H1 (cell line): ENCODE results near the gene OTOGL. TPM values are rescaled to one million over a fixed set of nuclear protein-coding genes. Genes with fewer than 3 reads are reported as not detected.

ENCODE experiments used
- CTCF ChIA-PET: fragments of 300-600 bp; sonication (Branson Sonifier 250); formaldehyde crosslinking; loops from one replicate; lab custom pipeline; 2021; ENCODE audit not compliant: partially characterized antibody; lab: Charles Lee
- POLR2A ChIA-PET: fragments of 300-600 bp; sonication (Branson Sonifier 250); formaldehyde crosslinking; loops from one replicate; lab custom pipeline; 2021; ENCODE audit warnings: inconsistent platforms; ENCODE audit not compliant: partially characterized antibody; lab: Charles Lee
- DNase-seq, 2 experiments: peaks; one replicate each; pipeline versions ENCODE4 v3.0.0 to v3.0.0-alpha.2; 2010 to 2022; ENCODE audit warnings: low spot score in 2 of 2, low read depth in 1 of 2, mixed read lengths in 1 of 2
- FAIRE-seq: peaks from 2 replicates; lab custom pipeline; 2011; peaks lifted over from hg19 to GRCh38; lab: Jason Lieb, UNC
- H2AFZ ChIP-seq: 2 replicates; pipeline ENCODE4 v1.8.1; 2012; ENCODE audit warnings: low read length, inconsistent platforms
- H2AK5ac ChIP-seq: 2 replicates; pipeline ENCODE4 v1.6.1; 2013; ENCODE audit warnings: low read depth, low read length
- H2BK120ac ChIP-seq: replicated peaks from 2 replicates; pipeline ENCODE3; 2013; ENCODE audit warnings: low read depth, low read length, inconsistent platforms
- H2BK12ac ChIP-seq: 2 replicates; pipeline ENCODE4 v1.6.1; 2013; ENCODE audit warnings: low read depth, low read length
- H2BK15ac ChIP-seq: 2 replicates; pipeline ENCODE4 v1.6.1; 2013; ENCODE audit warnings: low read length
- H2BK20ac ChIP-seq: 2 replicates; pipeline ENCODE4 v1.6.1; 2013; ENCODE audit warnings: low read length
- H2BK5ac ChIP-seq: 2 replicates; pipeline ENCODE4 v1.6.1; 2013; ENCODE audit warnings: low read depth, low read length
- H3K14ac ChIP-seq: 2 replicates; pipeline ENCODE4 v1.6.1; 2013; ENCODE audit warnings: inconsistent platforms; ENCODE audit not compliant: insufficient read length
- H3K18ac ChIP-seq: 2 replicates; pipeline ENCODE4 v1.6.1; 2013; ENCODE audit warnings: low read length; ENCODE audit errors: extremely low read depth
- H3K23ac ChIP-seq: 2 replicates; pipeline ENCODE4 v1.6.1; 2013; ENCODE audit warnings: inconsistent platforms; ENCODE audit not compliant: insufficient read length
- H3K23me2 ChIP-seq: 2 replicates; pipeline ENCODE4 v1.6.1; 2013; ENCODE audit warnings: low read depth, low read length
- H3K27ac ChIP-seq: 2 replicates; pipeline ENCODE4 v1.6.1; 2011; ENCODE audit warnings: low read depth, low read length, inconsistent platforms
- H3K27me3 ChIP-seq, 4 experiments: replicated peaks in 1 of 4; 1 replicate in 1 of 4; 2 replicates in 3 of 4; pipeline versions ENCODE4 v1.6.1 to v1.8.1; 2011 to 2013; ENCODE audit warnings: low read length in 3 of 4, mild to moderate bottlenecking in 3 of 4, inconsistent platforms in 2 of 4, mixed read lengths in 2 of 4, moderate library complexity in 1 of 4; ENCODE audit not compliant: control insufficient read depth in 3 of 4, insufficient read depth in 3 of 4; ENCODE audit errors: extremely low read depth in 1 of 4
- H3K36me3 ChIP-seq, 4 experiments: 2 replicates each; pipeline versions ENCODE4 v1.6.1 to v1.8.1; 2011 to 2013; ENCODE audit warnings: mild to moderate bottlenecking in 4 of 4, low read length in 3 of 4, moderate library complexity in 2 of 4, control low read depth in 1 of 4, inconsistent platforms in 1 of 4; ENCODE audit not compliant: insufficient read depth in 4 of 4, control insufficient read depth in 2 of 4
- H3K4ac ChIP-seq: replicated peaks from 2 replicates; pipeline ENCODE3; 2013; ENCODE audit warnings: low read length, low read depth, mixed read lengths, inconsistent platforms; ENCODE audit not compliant: insufficient read length
- H3K4me1 ChIP-seq, 4 experiments: replicated peaks in 1 of 4; 1 replicate in 1 of 4; 2 replicates in 3 of 4; pipeline versions ENCODE4 v1.6.1 to v1.8.1; 2011 to 2013; ENCODE audit warnings: low read length in 3 of 4, inconsistent platforms in 2 of 4, mixed read lengths in 1 of 4; ENCODE audit not compliant: insufficient read depth in 4 of 4, control insufficient read depth in 3 of 4
- H3K4me2 ChIP-seq, 2 experiments: 2 replicates each; pipeline versions ENCODE4 v1.6.1 to v1.8.1; 2011 to 2013; ENCODE audit warnings: low read depth in 2 of 2, low read length in 2 of 2, control low read depth in 1 of 2, inconsistent platforms in 1 of 2, mild to moderate bottlenecking in 1 of 2; ENCODE audit not compliant: insufficient read depth in 1 of 2
- H3K4me3 ChIP-seq, 4 experiments: fragments of 200-600, 300-600 bp in 1 of 4; sonication (generic), shearing (Covaris generic), sonication (Bioruptor Twin) in 1 of 4; 2 replicates each; pipeline versions ENCODE4 v1.5.1 to v1.8.1; 2011 to 2016; ENCODE audit warnings: low read length in 4 of 4, low read depth in 3 of 4, control low read depth in 2 of 4, inconsistent platforms in 2 of 4, mild to moderate bottlenecking in 2 of 4, mixed read lengths in 1 of 4, moderate library complexity in 1 of 4; ENCODE audit not compliant: insufficient read depth in 2 of 4; ENCODE audit errors: extremely low read depth in 1 of 4
- H3K56ac ChIP-seq: replicated peaks from 2 replicates; pipeline ENCODE3; 2013; ENCODE audit warnings: low read depth, mild to moderate bottlenecking, mixed read lengths, low read length, inconsistent platforms; ENCODE audit not compliant: insufficient read length
- H3K79me1 ChIP-seq: 2 replicates; pipeline ENCODE4 v1.6.1; 2013; ENCODE audit warnings: low read depth, low read length, control low read depth
- H3K79me2 ChIP-seq, 2 experiments: 2 replicates each; pipeline versions ENCODE4 v1.6.1 to v1.8.1; 2012 to 2013; ENCODE audit warnings: low read length in 2 of 2, mild to moderate bottlenecking in 2 of 2, inconsistent platforms in 1 of 2; ENCODE audit not compliant: insufficient read depth in 2 of 2, control insufficient read depth in 1 of 2
- H3K9ac ChIP-seq, 4 experiments: replicated peaks in 1 of 4; 1 replicate in 1 of 4; 2 replicates in 3 of 4; pipeline versions ENCODE4 v1.6.1 to v1.8.1; 2011 to 2013; ENCODE audit warnings: low read depth in 3 of 4, low read length in 3 of 4, control low read depth in 2 of 4, mild to moderate bottlenecking in 2 of 4, moderate library complexity in 2 of 4, inconsistent platforms in 1 of 4; ENCODE audit errors: extremely low read depth in 1 of 4
- H3K9me3 ChIP-seq, 2 experiments: 2 replicates each; pipeline versions ENCODE4 v1.6.1 to v1.8.1; 2012 to 2013; ENCODE audit warnings: mild to moderate bottlenecking in 2 of 2, moderate library complexity in 2 of 2, control low read depth in 1 of 2, inconsistent platforms in 1 of 2, low read depth in 1 of 2, low read length in 1 of 2, mixed read lengths in 1 of 2; ENCODE audit not compliant: insufficient read depth in 2 of 2
- H4K20me1 ChIP-seq, 2 experiments: replicated peaks in 1 of 2; 2 replicates each; pipeline versions ENCODE3 to v1.8.1; 2011 to 2013; ENCODE audit warnings: inconsistent platforms in 2 of 2, low read length in 2 of 2, mild to moderate bottlenecking in 1 of 2; ENCODE audit not compliant: insufficient read depth in 2 of 2, control insufficient read depth in 1 of 2
- H4K5ac ChIP-seq: 2 replicates; pipeline ENCODE4 v1.6.1; 2013; ENCODE audit warnings: low read length, low read depth, mixed read lengths, inconsistent platforms; ENCODE audit not compliant: insufficient read length
- H4K8ac ChIP-seq: 2 replicates; pipeline ENCODE4 v1.8.0; 2013; ENCODE audit warnings: mild to moderate bottlenecking, moderate library complexity, low read length, inconsistent platforms; ENCODE audit not compliant: insufficient read depth; ENCODE audit errors: extremely low read depth
- H4K91ac ChIP-seq: replicated peaks from 2 replicates; pipeline ENCODE3; 2013; ENCODE audit warnings: low read length, mixed read lengths, inconsistent platforms; ENCODE audit not compliant: insufficient read length
- ASH2L ChIP-seq: fragments of 200-600, 300-600 bp; sonication (generic); IDR thresholded peaks from one replicate; pipeline ENCODE4 v1.7.1; 2017; ENCODE audit warnings: low read length
- BCL11A ChIP-seq, 2 experiments: IDR thresholded peaks; one replicate each; pipeline ENCODE4 v1.6.1; 2011; ENCODE audit warnings: low read depth in 2 of 2, low read length in 2 of 2, mild to moderate bottlenecking in 2 of 2
- CBX8 ChIP-seq: fragments of 300-800, 300-1000 bp; sonication (generic); IDR thresholded peaks from 2 replicates; pipeline ENCODE4 v1.7.1; 2016; ENCODE audit warnings: low read depth, low read length, borderline replicate concordance
- CHD2 ChIP-seq: IDR thresholded peaks from 2 replicates; pipeline ENCODE4 v1.6.1; 2012; ENCODE audit warnings: low read length, improper control_type of control experiment
- GTF2F1 ChIP-seq: IDR thresholded peaks from 2 replicates; pipeline ENCODE4 v1.6.1; 2012; ENCODE audit warnings: low read depth, low read length, improper control_type of control experiment, borderline replicate concordance
- JUND ChIP-seq: IDR thresholded peaks from 2 replicates; pipeline ENCODE4 v1.6.1; 2011; ENCODE audit warnings: mild to moderate bottlenecking, improper control_type of control experiment, low read length
- KDM4A ChIP-seq: IDR thresholded peaks from one replicate; pipeline ENCODE4 v1.7.1; 2012; ENCODE audit warnings: low read depth, mild to moderate bottlenecking, moderate library complexity, low read length, inconsistent platforms; ENCODE audit not compliant: severe bottlenecking
- KDM5A ChIP-seq: fragments of 200-600 bp; IDR thresholded peaks from 2 replicates; pipeline ENCODE4 v1.7.1; 2012; ENCODE audit warnings: mild to moderate bottlenecking, low read length, inconsistent platforms, mixed read lengths
- NANOG ChIP-seq: IDR thresholded peaks from 2 replicates; pipeline ENCODE4 v1.6.1; 2011; ENCODE audit warnings: low read length, low read depth, mild to moderate bottlenecking, inconsistent platforms; ENCODE audit not compliant: insufficient read depth, poor library complexity, severe bottlenecking
- RBBP5 ChIP-seq: IDR thresholded peaks from 2 replicates; pipeline ENCODE4 v1.7.1; 2012; ENCODE audit warnings: low read depth, mild to moderate bottlenecking, inconsistent platforms, low read length, moderate library complexity, borderline replicate concordance
- SRF ChIP-seq: IDR thresholded peaks from 2 replicates; pipeline ENCODE4 v1.6.1; 2011; ENCODE audit warnings: mild to moderate bottlenecking, low read depth, low read length, moderate library complexity
- WGBS, 2 experiments: shearing (Covaris generic) in 1 of 2; methylation state at CpG; one replicate each; pipeline versions ENCODE4 v1.1.6 to v1.1.7; 2013 to 2015; ENCODE audit warnings: low lambda C conversion rate in 2 of 2, mixed read lengths in 2 of 2, inconsistent platforms in 1 of 2, low coverage in 1 of 2, missing lambda C conversion rate in 1 of 2; ENCODE audit not compliant: insufficient replicate concordance in 2 of 2, insufficient coverage in 1 of 2, insufficient read length in 1 of 2; ENCODE audit errors: extremely low coverage in 1 of 2, missing lambda C conversion rate in 1 of 2; 5-methylcytosine and 5-hydroxymethylcytosine counted together
- polyA plus RNA-seq, 7 experiments: library from polyadenylated mRNA; depleted of rRNA in 3 of 7; stranded (reverse) in 5 of 7; unstranded in 2 of 7; fragments of >200 nt in 5 of 7; fragments of 200-250 nt in 2 of 7; gene quantifications; 1 replicate in 5 of 7; 2 replicates in 1 of 7; 4 replicates in 1 of 7; pipeline versions ENCODE4 v1.2.1 to v1.2.3, GENCODE V29; 2011 to 2013; ENCODE audit warnings: missing spikeins in 2 of 7, mixed read lengths in 2 of 7
- total RNA-seq: library from RNA; stranded (reverse); fragmentation: NEBNext Ultra II Directional; extraction: Animal tissue kit (Norgen Biotek cat#: 25700); gene quantifications from 2 replicates; pipeline ENCODE4 v1.2.1, GENCODE V29; 2021
- TF ChIP-seq, protein P1 (sequence below), 3 experiments: IDR thresholded peaks; 1 replicate in 2 of 3; 2 replicates in 1 of 3; pipeline versions ENCODE4 v1.5.1 to v1.6.1; 2011; ENCODE audit warnings: low read length in 3 of 3, mild to moderate bottlenecking in 3 of 3, inconsistent platforms in 2 of 3, low read depth in 1 of 3, moderate library complexity in 1 of 3; ENCODE audit not compliant: insufficient read depth in 1 of 3; ENCODE audit errors: control extremely low read depth in 1 of 3

Gene OTOGL
- total and polyA plus RNA-seq, 2 of the 8 experiments (the other 6 are each of a cell fraction or from before 2014, with no cell fraction given), result 0.12 to 0.17 TPM

DNA sequence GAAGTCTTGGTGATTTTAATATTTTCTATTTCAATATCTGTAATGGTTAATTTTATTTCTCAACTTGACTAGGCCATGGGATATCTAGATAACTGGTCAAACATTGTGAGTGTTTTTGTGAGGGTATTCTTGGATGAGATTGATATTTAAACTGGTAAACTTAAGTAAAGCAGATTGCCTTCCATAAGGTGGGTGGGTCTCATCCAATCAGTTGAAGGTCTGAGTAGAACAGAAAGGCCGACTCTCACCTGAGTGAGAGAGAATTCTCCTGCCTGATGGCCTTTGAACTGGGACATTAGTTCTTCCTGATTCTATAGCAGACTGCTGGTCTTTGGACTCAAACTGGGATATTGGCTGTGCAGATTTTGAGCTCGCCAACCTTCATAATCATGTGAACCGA, 36.3 kb downstream of the OTOGL start:
- no peak overlapping the region for H2BK120ac ChIP-seq
- DNase-seq, result no peak
- no peak overlapping the region for H3K23ac ChIP-seq
- peaks cover 0 to 2% (median 0%) of the 10 kb centered on the region in 4 experiments; a peak in 1 of 7 replicates for H3K27me3 ChIP-seq
- ChIA-PET POLR2A (no interaction called here), CTCF (no interaction called here)
- H2AK5ac ChIP-seq, result no peak overlapping the region
- no peak overlapping the region for H3K9ac ChIP-seq
- WGBS, 2 experiments, result 90% methylated on average over 3 of the region's 3 CpGs; no CpG with 5 or more reads in 1 of the 2 experiments
- H3K14ac ChIP-seq, result no peak overlapping the region
- no peak overlapping the region for H3K18ac ChIP-seq
- H3K56ac ChIP-seq, result no peak overlapping the region
- H4K20me1 ChIP-seq, result no peaks in the 10 kb centered on the region
- H3K79me2 ChIP-seq, result no peaks in the 10 kb centered on the region
- no peaks in the 10 kb centered on the region for H3K79me1 ChIP-seq
- no peak overlapping the region for H4K5ac ChIP-seq
- H3K4ac ChIP-seq, result no peak overlapping the region
- H3K23me2 ChIP-seq, result no peaks in the 10 kb centered on the region
- H3K4me3 ChIP-seq, result no peak overlapping the region
- H2BK5ac ChIP-seq, result no peak overlapping the region
- no peak overlapping the region for H3K4me2 ChIP-seq
- no peak overlapping the region for H3K27ac ChIP-seq
- H3K36me3 ChIP-seq, result no peaks in the 10 kb centered on the region
- H2AFZ ChIP-seq, result no peak overlapping the region
- no peak overlapping the region for H2BK15ac ChIP-seq
- H2BK20ac ChIP-seq, result no peak overlapping the region
- H3K4me1 ChIP-seq, result no peaks in the 10 kb centered on the region
- H3K9me3 ChIP-seq, result no peaks in the 10 kb centered on the region
- H2BK12ac ChIP-seq, result no peak overlapping the region
- no peak for FAIRE-seq
- no peak overlapping the region for H4K8ac ChIP-seq
- H4K91ac ChIP-seq, result no peak overlapping the region
- TF ChIP-seq CHD2 (no peak), RBBP5 (no peak), KDM5A (no peak), GTF2F1 (no peak), ASH2L (no peak), CBX8 (no peak), KDM4A (no peak), NANOG (no peak), JUND (no peak), SRF (no peak), BCL11A (IDR thresholded peaks at IDR 0.05; ENCODE audit: low read depth in 2 of 2, low read length in 2 of 2) (no peak)
- TF ChIP-seq, protein P1, sequence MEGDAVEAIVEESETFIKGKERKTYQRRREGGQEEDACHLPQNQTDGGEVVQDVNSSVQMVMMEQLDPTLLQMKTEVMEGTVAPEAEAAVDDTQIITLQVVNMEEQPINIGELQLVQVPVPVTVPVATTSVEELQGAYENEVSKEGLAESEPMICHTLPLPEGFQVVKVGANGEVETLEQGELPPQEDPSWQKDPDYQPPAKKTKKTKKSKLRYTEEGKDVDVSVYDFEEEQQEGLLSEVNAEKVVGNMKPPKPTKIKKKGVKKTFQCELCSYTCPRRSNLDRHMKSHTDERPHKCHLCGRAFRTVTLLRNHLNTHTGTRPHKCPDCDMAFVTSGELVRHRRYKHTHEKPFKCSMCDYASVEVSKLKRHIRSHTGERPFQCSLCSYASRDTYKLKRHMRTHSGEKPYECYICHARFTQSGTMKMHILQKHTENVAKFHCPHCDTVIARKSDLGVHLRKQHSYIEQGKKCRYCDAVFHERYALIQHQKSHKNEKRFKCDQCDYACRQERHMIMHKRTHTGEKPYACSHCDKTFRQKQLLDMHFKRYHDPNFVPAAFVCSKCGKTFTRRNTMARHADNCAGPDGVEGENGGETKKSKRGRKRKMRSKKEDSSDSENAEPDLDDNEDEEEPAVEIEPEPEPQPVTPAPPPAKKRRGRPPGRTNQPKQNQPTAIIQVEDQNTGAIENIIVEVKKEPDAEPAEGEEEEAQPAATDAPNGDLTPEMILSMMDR (IDR thresholded peaks at IDR 0.05; ENCODE audit: control extremely low read depth in 1 of 3, insufficient read depth in 1 of 3, low read depth in 1 of 3, low read length in 3 of 3), result no peak
